GM21367 (cell line): Measurements from ENCODE around the gene PLXND1.

Experiments
- ATAC-seq: cut with Tn5 transposase; IDR thresholded peaks from one replicate; pipeline ENCODE4 v1.9.1; 2021; ENCODE audit not compliant: unreplicated experiment

The PLXND1 gene

GRCh38 chr3:129564981-129565644, 41.4 kb downstream of the PLXND1 start:
- ATAC-seq = no peak

DNA sequence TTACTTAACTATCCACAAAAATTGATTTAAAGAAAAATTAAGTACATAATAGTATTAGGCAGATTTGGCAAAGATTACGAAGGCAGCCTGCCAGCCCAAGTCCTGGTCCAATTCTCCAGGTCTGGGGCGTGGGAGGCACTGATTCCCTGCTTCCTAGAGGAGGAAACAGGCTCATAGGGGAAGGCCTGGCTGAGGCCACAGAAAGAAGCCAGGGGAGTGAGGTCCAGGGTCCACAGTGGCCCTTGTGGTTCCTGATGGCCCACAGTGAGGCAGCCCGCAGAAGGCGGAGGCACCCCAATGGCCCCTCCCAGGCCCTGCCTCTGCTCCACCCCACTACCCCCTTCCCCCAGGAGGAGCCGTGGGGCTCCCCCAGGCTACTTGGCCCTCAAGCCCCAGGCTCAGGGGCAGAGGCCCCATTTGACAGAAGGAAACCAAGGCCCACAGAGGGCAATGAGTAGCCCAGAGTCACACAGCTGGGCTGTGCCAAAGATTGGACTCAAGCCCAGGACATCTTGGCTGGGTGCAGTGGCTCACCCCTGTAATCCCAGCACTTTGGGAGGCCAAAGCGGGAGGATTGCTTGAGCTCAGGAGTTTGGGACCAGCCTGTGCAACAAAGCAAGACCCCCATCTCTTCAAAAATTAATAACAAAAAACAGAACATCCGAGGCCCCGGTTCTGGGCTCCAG, 42.5 kb downstream of the PLXND1 start:
- no peak for ATAC-seq

GRCh38 chr3:129563332-129563731, 43.1 kb downstream of the PLXND1 start:
- no peak for ATAC-seq

GRCh38 chr3:129562803-129563202, 43.7 kb downstream of the PLXND1 start:
- no peak for ATAC-seq

- ATAC-seq = no peak
Observed at GRCh38 chr3:129561619-129562248, 44.7 kb downstream of the PLXND1 start.

DNA sequence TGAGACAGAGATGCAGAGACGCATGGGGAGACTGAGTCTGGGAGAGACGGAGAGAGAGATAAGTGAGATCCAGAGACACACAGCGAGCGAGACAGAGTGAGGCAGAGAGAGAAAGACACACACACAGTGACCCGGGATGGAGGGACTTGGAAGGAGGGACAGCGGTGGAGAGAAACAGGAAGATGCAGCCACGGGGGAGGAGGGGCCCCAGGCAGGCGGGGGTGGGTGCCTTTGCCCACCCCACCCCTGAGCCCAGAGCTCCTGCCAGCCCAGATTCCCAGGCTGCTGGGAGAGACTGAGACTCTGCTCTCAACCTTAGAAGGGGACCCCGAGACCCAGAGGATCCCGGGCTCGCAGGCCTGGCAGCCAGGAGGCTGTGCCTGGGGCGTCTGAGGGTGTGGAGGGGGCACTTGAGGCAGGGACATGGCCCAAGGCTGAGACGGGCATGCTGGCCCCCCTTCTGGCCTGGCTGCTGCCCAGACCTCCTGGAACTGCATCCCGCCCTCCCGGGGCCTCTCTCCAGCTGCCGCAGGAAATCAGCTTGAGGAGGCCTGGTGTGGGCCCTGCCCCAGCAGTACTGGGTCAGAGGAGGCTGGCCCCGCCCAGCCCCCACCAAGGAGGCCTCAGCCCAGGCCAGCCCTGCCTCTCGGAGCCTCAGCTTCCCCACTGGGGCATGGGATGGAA, 45.4 kb downstream of the PLXND1 start:
- no peak for ATAC-seq

GRCh38 chr3:129560269-129560787, 46.1 kb downstream of the PLXND1 start:
- no peak for ATAC-seq

GRCh38 chr3:129559565-129560079, 46.9 kb downstream of the PLXND1 start:
- no peak for ATAC-seq

DNA sequence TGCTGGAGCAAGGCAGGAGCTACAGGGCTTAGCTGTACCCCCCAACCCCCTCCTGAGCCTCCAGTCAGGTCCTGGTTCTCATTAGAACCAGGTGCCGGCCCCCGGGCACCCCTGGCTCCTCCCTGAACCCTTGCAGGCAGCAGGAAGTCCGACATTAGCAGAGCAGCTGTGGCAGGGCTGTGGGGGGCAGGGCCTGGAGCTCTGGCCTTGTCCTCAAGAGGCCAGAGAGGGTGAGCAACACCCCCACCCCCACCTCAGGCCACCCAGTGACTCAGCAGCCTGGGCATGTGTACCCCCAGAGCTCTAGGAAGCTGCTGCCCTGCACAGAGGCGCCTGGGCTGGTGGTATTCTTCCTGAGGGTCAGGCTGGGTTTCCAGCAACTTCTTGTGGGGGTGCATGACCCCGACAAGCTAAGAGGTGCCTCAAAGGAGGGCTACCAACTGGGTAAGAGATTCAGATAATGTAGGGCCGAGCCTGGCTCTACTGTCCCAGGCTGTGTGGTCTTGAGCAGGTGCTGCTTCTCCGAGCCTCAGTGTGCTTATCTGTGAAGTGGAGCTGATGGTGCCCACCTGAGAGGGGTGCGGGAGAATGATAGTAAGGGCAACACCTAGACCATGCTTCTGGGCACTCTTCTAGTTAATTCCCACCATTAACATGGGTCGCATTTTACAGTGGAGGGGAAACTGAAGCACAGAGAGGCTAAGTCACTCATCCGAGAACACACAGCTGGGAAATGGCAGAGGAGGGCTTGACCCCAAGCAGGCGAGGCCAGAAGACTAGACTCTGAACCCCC, 47.5 kb downstream of the PLXND1 start:
- ATAC-seq = no peak

DNA sequence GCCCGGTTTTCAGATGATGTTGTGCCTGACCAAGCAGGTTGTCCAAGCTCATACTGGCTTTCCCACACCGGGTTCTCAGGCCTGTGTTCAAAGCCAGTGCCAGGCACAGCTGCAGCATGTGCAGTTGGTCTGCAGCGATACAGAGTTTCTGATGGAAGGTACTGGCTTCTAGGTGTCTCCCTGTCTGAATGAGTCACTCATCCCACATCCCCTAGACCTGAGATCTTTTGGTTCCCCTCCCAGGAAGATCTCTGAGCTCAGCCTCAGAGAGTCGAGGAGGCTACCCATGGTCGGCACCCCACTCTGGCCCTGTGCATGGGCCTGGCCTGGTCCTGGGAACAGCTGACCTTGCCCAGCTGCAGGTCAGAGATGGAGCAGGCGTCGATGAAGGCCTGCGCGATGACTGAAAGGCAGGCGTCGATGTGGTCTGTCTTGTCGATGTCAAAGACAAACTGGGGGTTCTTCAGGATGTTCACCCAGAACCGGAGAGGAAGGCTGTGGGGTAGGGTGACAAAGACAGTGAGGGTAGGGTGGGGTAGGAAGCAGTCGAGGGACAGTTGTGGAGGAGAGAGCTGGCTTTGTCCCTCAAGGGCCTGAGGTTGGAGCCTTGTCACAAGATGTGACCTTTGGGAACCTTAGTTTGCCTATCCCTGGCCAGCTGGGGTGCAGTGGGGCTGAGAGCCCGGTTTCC, 48.2 kb downstream of the PLXND1 start:
- no peak for ATAC-seq

GRCh38 chr3:129557548-129557894, 49.0 kb downstream of the PLXND1 start:
- ATAC-seq = no peak

GRCh38 chr3:129556890-129557547, 49.5 kb downstream of the PLXND1 start:
- no peak for ATAC-seq

- no peak for ATAC-seq
Observed at GRCh38 chr3:129556358-129556695, 50.1 kb downstream of the PLXND1 start.

GRCh38 chr3:129555616-129556357, 50.7 kb downstream of the PLXND1 start:
- no peak for ATAC-seq

GRCh38 chr3:129555153-129555550, 51.3 kb downstream of the PLXND1 start:
- no peak for ATAC-seq

DNA sequence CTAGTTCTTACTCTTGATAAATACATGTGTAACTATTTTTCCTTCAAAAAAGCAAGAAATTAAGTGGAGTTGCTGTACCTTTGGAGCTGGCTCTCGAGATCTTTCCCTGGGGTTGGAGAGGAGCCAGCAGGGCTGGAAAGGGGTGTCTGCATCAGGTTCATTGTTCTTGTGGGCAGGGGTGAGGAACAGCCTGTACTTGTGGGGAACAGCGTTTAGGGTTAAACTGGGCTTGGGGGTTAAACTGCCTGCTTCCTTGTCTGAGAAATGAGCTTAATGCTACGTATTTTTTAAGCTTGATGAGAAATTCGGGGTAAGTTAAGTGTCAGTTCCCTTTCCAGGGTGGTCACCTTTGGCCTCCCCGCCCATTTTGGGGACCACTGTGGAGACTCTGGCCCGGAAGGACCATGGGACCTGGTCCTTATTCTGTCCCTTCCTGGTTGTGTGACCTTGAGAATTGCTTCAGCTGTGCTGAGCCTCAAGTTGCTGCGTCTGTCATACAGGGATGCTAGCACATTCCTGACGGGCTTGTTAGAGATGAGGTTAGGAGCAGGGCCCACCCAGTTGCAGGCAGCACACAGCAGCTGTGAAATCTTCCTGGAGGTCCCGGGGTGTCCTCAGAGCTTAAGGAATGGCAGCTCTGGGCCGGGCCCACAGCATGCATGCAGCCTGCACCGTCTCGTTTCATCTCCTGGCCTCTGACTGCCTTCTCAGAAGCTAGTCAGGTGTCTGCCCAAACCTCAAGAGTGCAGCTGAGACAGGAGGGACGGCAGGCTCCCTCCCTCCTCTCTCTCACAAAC, 51.9 kb downstream of the PLXND1 start:
- no peak for ATAC-seq

GRCh38 chr3:129553719-129554118, 52.8 kb downstream of the PLXND1 start:
- ATAC-seq = no peak

DNA sequence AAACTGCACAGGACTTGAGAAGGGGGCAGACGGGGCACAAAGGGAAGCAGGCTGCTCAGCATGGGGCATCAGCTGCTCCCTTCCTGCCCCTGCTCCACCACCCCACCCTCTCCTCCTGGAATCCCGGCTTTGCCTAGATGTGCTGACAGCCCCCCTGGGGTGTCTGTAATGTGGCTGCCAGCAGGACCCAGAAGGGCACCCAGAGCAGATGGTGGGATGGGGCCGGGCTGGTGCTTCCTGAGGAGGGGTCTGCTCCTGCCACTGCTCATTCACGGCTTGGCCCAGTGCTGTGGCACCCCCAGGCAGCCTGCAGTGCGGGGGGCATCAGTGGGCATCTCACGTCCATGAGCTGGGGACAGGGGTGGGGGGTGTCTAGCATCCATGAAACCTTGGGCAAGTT, 53.3 kb downstream of the PLXND1 start:
- ATAC-seq = no peak
